Activated T-cell treated with anti-CD3 and anti-CD28 coated beads for 48 hours (primary cell): ENCODE data around the gene TXNRD2.
"Not testable (repeated sequence)": the region's sequence is repeated elsewhere in the genome, so short reads cannot be mapped to it uniquely, and the experiment has no call there.

Experiments used
- DNase-seq: peaks from one replicate; pipeline ENCODE4 v3.0.0-alpha.2; 2020; ENCODE audit warnings: low read depth

Gene TXNRD2

GRCh38 chr22:19888131-19888746 lies 53.4 kb downstream of the TXNRD2 start:
- DNase-seq, result no peak

DNA sequence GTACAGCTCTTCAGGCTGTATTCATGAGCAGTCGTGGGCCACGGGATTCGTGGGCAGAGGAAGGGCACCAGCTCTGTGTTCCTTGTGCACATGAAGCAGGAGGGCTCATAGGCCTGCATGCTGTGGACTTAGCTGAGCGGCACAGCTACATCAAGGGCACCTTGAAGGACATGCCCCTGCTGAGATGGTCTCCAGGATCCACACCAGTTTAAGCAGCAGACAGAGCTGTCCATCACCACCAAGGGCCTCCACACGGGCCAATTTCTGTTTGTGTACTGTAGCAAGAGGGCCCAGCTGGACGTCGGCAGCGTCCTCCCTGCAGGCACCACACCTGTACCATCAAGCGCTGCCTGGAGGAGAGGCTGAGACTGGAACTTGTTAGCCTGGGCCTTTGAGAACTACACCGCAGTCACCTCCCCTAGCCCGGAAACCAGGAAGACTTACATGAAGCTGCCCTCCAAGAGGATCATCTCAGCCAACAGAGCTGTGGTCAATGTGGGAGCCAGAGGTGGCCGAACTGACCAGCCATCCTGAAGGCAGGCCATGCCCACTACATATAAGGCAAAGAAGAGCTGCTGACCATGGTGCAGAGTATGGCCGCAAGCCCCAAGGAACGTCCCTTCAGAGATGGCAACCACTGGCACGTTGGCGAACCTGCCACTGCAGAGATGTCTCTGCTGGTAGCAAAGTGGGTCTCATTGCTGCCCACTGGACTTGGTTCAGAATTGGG lies 54.2 kb downstream of the TXNRD2 start:
- no peak for DNase-seq

GRCh38 chr22:19886605-19887255 lies 54.9 kb downstream of the TXNRD2 start:
- DNase-seq, result no peak

GRCh38 chr22:19885841-19886592 lies 55.6 kb downstream of the TXNRD2 start:
- no peak for DNase-seq

- DNase-seq, result no peak
These were observed 56.5 kb downstream of the TXNRD2 start for GRCh38 chr22:19884954-19885751.

DNA sequence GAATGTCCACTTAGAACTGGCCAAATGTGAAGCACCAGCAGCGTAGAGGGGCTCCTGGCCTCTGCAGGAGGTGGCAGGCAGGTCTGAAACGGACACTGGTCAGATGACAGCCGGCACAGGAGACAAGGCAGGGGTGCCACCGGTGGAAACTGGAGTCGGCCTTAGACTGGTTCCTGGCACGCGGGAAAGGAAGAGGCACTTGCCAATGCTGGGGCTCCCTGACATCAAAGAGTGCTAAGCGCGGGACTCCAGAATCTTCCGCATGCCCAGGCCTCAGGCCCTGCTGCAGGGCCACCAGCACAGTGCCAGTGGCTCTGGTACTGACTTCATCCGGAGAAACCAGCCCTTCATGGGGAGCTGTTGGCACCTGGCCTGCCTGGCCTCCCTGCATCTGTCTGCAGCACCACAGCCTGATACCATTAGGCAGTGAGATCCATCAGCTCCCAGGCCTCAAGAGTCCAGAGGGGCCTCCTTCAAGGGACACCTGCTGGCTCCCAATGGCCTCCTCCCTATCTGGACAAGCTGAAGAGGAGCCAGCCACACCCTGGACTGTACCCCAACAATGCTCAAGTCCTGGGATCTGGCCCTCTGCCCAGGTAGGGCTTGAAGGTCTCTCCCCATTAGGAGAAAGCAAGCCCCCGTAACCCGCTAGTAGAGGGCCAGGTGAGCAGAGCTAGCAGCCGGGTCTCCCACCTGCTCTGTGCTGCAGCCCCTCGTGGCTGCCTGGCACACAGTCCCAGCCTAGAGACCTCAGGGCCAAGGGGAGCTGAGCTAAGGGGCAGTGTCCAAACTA lies 57.3 kb downstream of the TXNRD2 start:
- no peak for DNase-seq

DNA sequence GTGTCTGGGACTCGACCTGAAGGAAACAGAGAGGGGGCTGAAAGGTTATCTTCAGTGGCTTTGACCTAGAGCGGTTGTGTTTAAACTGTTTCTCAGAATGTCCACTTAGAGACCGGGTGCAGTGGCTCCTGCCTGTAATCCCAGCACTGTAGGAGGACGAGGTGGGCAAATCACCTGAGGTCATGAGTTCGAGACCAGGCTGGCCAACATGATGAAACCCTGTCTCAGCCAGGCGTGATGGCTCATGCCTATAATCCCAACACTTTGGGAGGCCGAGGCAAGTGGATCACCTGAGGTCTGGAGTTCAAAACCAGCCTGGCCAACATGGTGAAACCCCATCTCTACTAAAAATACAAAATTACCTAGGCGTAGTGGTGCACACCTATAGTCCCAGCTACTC lies 58.2 kb downstream of the TXNRD2 start:
- DNase-seq, result not testable (repeated sequence)

- no peak for DNase-seq
These were observed 58.9 kb downstream of the TXNRD2 start for GRCh38 chr22:19882446-19883381.

DNA sequence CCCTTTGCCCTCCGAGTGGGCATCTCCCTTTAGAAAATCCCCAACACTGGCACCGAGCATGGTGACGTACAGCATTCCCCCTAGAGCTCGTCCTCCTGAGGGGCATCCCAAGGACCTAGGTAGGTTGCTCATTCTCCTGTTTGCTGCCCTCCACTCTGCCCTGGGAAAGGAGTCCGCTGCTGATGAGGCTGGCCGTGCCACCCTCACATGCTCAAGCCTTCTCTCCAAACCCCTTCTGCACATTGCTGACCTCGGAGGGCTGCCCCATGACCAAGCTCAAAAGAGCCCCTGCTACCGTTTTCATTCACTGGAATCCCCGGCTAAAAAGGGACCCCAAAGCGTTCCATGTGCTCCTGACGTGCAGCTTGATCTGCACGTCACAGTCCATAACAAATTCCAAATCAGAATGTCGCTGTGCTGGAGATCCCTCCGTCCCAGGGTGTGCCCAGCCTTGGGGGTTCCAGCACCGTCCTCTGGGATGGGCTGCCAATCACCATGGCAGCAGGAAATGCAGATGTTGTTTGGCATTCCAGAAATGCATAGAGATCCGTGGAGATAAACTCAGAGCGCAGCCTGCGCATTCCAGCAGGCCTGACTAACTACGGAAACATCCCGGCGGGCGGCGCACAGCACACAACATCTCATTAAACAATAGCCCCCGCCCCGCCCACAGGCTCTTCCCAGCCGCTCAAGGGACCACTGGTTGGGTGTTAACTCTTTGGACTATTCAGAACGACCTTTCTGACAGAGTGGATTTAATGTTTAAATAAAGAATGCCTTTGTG lies 60.6 kb downstream of the TXNRD2 start:
- DNase-seq, result no peak

DNA sequence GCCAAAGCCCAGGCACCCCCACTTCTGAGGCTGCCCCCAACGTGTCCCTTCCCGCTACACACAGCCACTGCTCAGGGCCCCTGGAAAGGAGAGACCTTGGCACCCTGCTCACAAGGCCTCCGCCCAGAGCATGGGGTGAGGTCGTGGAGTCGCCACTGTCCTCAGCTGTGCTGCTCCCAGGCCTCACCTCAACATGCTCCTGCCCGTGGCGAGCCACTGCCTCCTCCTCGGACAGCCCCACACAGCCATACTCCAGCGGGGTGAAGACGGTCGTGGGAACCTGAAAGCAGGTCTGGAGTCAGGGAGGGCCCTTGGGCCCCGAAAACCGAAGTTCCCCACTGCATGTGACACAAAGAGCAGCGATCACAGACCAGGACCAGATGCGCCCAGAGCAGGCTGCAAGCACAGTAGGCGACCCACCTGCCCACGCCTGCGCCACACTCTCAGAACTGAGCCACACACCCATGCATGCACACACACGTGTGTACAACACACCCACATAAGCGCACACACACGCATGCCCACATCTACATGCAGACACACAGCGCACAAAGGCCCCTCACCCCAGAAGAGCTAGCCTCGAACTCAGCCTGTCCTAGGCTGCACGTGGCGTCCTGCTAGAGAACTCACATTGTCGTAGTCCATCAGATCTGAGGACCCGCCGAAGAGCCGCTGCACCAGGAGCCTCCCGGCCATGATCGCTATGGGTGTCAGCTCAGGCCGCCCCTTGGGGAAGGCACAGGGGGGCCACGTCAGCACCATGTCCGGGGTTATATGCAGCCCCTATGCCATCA lies 61.4 kb downstream of the TXNRD2 start:
- DNase-seq, result no peak

DNA sequence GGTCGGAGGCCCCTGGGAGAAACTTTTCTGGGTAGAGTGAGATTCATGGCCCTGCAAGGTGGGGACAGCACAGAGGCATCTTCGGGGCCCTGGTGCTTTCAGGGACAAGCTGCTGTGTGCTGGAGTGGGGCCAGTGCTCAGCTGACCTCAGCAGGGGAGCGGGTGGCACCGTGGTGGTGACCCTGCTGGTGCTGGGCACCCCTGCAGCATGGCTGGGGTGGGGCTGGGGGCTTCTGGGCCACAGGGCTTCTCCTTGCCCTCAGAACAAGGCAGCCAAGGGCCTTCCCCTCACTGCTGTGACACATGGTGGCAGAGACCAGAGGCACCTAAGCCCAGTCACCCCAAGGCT lies 62.0 kb downstream of the TXNRD2 start:
- DNase-seq, result no peak

- DNase-seq, result no peak
These were observed 62.4 kb downstream of the TXNRD2 start for GRCh38 chr22:19879246-19879570.

GRCh38 chr22:19878461-19879245 lies 63.0 kb downstream of the TXNRD2 start:
- no peak for DNase-seq

DNA sequence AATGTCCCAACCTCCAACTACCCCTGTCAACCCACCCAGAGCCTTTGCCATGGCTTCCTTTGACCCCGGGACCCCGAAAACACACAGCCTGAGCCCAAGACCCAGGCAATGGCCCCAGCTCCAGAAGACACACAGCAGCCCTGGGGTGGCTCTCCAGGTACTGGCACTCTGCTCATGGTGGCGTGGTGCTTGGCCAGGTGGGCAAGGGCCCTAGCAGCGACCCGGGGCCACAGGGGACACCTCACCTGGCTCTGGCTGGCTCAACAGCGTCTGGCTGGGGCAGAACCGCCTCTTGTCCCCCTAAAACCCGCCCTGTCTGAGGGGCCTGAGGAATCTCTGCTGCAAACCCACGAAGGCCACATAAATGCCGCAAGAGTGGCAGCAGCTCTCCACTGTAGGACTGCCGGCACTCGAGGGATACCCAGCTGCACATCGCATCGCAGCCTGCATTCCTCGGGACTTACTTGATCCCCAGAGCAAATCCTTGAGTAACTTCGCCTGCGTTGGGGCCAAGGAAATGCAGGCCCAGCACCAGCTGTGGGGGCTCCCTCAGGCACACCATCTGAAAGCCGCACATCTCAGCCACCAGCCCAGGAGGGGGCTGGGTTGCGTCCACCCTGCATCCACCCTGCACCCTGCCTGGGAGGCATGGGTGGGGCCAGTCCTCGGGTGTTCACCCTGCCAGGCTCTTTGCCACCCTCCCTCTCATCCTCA lies 63.8 kb downstream of the TXNRD2 start:
- no peak for DNase-seq

GRCh38 chr22:19876941-19877625 lies 64.5 kb downstream of the TXNRD2 start:
- DNase-seq, result no peak

DNA sequence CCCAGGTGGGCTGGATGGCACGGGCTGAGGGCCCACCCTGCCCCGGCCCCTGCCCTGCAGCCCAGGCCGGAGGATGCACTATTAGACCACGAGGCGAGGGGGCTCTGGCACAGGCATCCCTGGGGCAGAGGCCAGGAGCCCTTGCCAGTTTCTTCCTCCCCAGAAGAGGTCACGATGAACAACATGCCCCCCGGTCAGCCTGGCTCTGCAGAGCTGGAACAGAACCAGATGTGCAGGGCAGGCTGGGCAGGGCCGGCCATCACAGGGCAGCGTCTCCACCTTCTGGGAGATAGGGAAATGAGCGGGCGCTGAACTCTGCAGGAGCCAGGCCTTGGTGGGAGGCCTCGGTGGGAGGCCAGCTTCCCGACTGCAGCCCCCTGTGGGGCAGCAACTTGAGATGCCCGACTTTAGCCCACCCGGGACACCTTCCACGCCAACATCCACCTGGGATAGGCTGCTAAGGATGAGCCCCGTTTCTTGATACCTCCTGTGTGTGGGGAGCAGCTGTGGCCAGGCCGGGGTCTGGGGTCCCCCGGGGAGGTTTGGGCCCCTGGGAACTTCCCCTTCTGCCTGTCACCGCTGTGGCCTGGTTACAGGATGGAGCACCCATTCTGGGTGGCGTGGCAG lies 65.2 kb downstream of the TXNRD2 start:
- DNase-seq, result no peak
